HepG2 (cell line): ENCODE measurements around the gene CLBA1.
"Not testable (repeated sequence)": the region's sequence is repeated elsewhere in the genome, so short reads cannot be mapped to it uniquely, and the experiment has no call there.

ENCODE experiments used
- GABPA ChIP-seq, 2 experiments: IDR thresholded peaks; 2 replicates each; pipeline ENCODE4 v1.6.1; 2011 to 2016; ENCODE audit warnings: low read depth in 2 of 2, low read length in 1 of 2, missing biosample characterization in 1 of 2, missing genetic modification characterization in 1 of 2
- IRF9 ChIP-seq: sonication (generic); formaldehyde crosslinking; IDR thresholded peaks from 2 replicates; pipeline ENCODE4 v1.8.0; 2022; ENCODE audit warnings: missing genetic modification reagents, mild to moderate bottlenecking, borderline replicate concordance
- MLX ChIP-seq: IDR thresholded peaks from 2 replicates; pipeline ENCODE4 v1.6.1; 2016
- POLR2A ChIP-seq, 2 experiments: IDR thresholded peaks; 2 replicates each; pipeline ENCODE4 v1.6.1; 2011; ENCODE audit warnings: low read depth in 2 of 2, low read length in 2 of 2, mild to moderate bottlenecking in 1 of 2, moderate library complexity in 1 of 2; ENCODE audit not compliant: insufficient read depth in 1 of 2
- TBP ChIP-seq: sonication (generic); formaldehyde crosslinking; IDR thresholded peaks from 2 replicates; pipeline ENCODE4 v1.5.0; 2020; ENCODE audit warnings: missing genetic modification reagents
- ZBTB8A ChIP-seq: sonication (generic); formaldehyde crosslinking; IDR thresholded peaks from 2 replicates; pipeline ENCODE4 v1.4.0; 2020; ENCODE audit warnings: mild to moderate bottlenecking, low read depth, missing genetic modification reagents, borderline replicate concordance
- ZNF572 ChIP-seq: sonication (generic); formaldehyde crosslinking; IDR thresholded peaks from 2 replicates; pipeline ENCODE4 v1.5.1; 2020; ENCODE audit warnings: mild to moderate bottlenecking, missing genetic modification reagents
- ZNF580 ChIP-seq: IDR thresholded peaks from 2 replicates; pipeline ENCODE4 v1.6.1; 2016; ENCODE audit warnings: low read depth, borderline replicate concordance
- ZXDC ChIP-seq: sonication (generic); formaldehyde crosslinking; IDR thresholded peaks from 2 replicates; pipeline ENCODE4 v1.5.0; 2020; ENCODE audit warnings: mild to moderate bottlenecking, missing genetic modification reagents

- TF ChIP-seq GABPA (IDR thresholded peaks at IDR 0.05; ENCODE audit: low read depth, low read length); GABPA (CRISPR knock-in tag; IDR thresholded peaks at IDR 0.05; ENCODE audit: low read depth); ZNF572 (CRISPR knock-in tag); ZBTB8A; TBP (CRISPR knock-in tag); MLX; ZXDC (CRISPR knock-in tag); ZNF580; IRF9 (CRISPR knock-in tag); POLR2A (IDR thresholded peaks at IDR 0.05; ENCODE audit: insufficient read depth in 1 of 2, low read depth in 2 of 2, low read length in 2 of 2): not testable (repeated sequence)
These were observed 38.4 kb upstream of the CLBA1 start for GRCh38 chr14:104947201-104947600.
